ENCODE data around the gene DLGAP4. TPM values are rescaled to one million over a fixed set of nuclear protein-coding genes. Genes with fewer than 3 reads are reported as not detected.

Gene DLGAP4
- total RNA-seq, 2 donors from 2014 or later, result 45.8 to 64.3 TPM

- intact Hi-C loops (cut with DNase I), result no loop called here
- ATAC-seq (no peak), DNase-seq (no peak)
Observed at GRCh38 chr20:36303831-36304230, 2.3 kb upstream of the DLGAP4 start.

- intact Hi-C loops (cut with DNase I), result no loop called here
- ATAC-seq (no peak), DNase-seq (no peak)
Observed at GRCh38 chr20:36304786-36305495, 1.2 kb upstream of the DLGAP4 start.

- no peak for DNase-seq
- ATAC-seq, result peak in 1 of 2 donors; percentile 34
- intact Hi-C loops (cut with DNase I), result no loop called here
Observed at GRCh38 chr20:36306553-36307411, 643 bp downstream of the DLGAP4 start.

GRCh38 chr20:36307412-36308325 lies 1.5 kb downstream of the DLGAP4 start:
- no peak for DNase-seq
- intact Hi-C loops (cut with DNase I), result no loop called here

GRCh38 chr20:36308353-36308752 lies 2.2 kb downstream of the DLGAP4 start:
- no peak for DNase-seq
- no peak for ATAC-seq
- intact Hi-C loops (cut with DNase I), result no loop called here

More at GRCh38 chr20:36307412-36308325, 1.5 kb downstream of the DLGAP4 start:
- ATAC-seq, result no peak

GRCh38 chr20:36308986-36309385 lies 2.8 kb downstream of the DLGAP4 start:
- ATAC-seq (no peak), DNase-seq (no peak)
- intact Hi-C loops (cut with DNase I), result no loop called here

DNA sequence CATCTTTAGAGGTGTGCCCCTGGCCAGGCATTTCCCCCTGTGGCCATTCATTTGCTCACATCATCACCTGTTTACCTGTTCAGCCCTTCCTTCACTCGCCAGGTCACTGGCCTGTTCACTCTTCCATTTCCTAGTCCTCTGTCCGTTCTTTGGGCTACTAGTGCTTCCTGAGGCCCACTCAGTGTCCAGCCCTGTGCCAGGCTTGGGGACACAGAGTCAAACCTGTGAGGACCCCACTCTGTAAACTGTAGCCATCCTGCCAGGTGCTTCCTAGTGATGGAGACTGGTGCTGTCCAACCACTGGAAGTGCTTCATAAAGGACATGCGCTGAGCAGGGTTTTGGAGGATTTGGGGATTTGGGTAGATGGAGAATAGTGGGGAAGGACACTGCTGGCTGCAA lies 3.5 kb downstream of the DLGAP4 start:
- no peak for ATAC-seq
- intact Hi-C loops (cut with DNase I), result no loop called here
- DNase-seq, result no peak

GRCh38 chr20:36310215-36310981 lies 4.3 kb downstream of the DLGAP4 start:
- intact Hi-C loops (cut with DNase I), result no loop called here

GRCh38 chr20:36311141-36311853 lies 5.2 kb downstream of the DLGAP4 start:
- no peak for DNase-seq
- intact Hi-C loops (cut with DNase I), result no loop called here
- ATAC-seq, result no peak

More at GRCh38 chr20:36310215-36310981, 4.3 kb downstream of the DLGAP4 start:
- no peak for ATAC-seq
- DNase-seq, result no peak

GRCh38 chr20:36311854-36312723 lies 6.0 kb downstream of the DLGAP4 start:
- DNase-seq (no peak), ATAC-seq (no peak)
- intact Hi-C loops (cut with DNase I), result no loop called here

DNA sequence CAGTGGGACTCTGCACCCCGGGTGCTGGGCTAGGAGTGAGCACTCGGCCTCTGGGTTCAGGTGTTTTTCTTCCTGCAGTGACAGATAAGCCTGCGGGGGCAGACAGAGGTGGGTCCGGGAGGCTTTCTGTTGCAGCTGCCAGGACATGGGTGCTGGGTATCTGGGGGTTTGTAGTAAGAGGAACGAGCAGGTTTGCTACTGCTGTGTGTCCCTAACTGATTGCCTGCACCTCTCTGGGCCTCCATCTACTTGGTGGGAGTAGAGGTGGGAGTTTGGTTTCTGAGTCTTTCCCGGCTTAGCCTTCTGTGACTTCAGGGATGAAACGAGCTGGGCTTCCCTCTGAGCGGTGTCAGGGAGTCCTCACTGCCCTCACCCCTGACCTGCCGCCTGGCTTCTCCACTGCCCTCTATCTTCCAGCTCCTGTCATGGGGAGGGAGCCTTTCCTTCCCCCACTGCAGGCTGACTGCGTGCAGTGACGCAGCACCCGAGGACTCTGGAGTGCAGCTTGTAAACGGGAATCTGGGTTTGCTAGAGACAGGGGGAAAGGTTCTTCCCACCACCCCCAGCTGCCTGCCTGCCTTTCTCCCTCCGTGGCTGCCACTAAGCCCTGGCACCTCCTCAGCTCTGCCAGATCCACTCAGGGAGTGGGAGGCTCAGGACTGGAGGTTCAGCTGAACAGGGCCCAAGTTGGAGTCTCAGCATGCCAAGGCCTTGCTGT lies 6.7 kb downstream of the DLGAP4 start:
- ATAC-seq, result no peak
- intact Hi-C loops (cut with DNase I), result no loop called here
- DNase-seq, result no peak

DNA sequence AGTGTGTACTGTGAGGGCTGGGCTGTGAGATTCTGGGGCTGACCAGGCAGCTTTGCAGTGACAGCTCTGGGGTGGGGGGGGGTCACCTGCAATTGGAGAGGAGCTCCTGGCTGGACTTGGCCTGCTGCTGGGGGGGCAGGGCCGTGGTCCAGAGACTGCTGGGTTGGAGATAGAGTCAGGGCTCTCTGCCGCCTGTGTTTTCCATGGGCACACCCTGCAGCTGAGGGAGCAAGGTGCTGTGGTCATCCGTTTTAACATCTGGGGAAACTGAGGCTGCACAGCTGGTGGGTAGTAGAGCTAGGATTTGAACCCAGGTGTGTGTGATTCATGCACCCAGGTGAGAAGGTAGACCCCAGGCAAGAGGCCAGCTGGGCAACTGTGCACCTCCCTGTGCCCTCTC lies 7.3 kb downstream of the DLGAP4 start:
- DNase-seq, result no peak
- ATAC-seq, result no peak
- intact Hi-C loops (cut with DNase I), result no loop called here

DNA sequence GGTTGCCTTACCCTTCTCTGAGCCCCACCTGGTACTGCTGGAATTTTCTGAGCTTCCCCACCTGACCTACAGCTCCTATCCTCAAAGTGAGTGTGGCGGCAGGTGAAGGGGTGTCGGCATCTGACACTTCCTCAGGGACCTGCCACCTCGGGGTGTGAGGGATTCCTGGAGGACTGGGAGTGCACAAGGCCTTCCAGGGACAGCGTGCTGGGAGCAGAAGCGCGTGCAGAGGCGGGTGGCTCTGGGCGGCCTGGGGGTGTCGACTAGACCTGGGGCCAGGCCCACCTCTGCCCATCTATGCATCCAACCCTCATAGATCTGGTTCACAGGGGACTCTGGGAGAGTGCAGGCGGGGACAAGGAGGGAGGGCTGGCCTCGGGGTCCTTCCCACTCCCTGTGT lies 7.8 kb downstream of the DLGAP4 start:
- ATAC-seq, result no peak
- DNase-seq, result no peak
- intact Hi-C loops (cut with DNase I), result no loop called here

DNA sequence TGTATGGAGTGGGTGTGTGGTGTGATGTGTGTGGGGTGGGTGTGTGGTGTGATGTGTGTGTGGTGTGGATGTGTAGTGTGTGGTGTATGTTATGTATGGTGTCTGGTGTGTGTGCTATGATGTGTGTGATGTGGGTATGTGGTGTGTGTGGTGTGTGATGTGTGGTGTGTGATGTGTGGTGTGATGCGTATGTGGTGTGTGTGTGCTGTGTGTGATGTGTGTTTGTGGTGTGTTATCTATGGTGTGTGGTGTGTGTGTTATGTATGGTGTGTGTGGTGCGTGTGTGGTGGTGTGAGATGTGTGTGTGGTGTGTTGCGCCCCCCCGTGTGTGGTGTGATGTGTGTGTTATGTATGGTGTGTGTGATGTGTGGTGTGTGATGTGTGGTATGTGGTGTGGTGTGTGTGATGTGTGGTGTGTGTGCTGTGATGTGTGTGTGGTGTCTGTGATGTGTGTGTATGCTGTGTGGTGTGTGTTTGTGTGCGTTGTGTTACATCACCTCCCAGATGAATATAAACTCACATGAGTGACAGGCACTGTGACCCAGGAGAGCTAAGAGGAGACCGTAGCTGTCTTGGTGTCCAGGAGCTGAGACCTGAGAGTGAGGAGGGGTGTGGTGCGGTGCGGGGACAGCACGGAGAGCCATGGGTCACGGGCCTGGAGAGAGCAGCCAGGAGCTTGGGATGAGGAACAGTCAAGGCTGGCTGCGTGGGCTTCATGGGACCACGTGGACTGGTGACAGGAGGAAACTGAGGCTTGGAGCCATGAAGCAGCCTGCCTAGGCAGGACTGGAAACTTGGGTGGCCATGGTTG lies 8.8 kb downstream of the DLGAP4 start:
- DNase-seq (no peak), ATAC-seq (no peak)
- intact Hi-C loops (cut with DNase I), result no loop called here

DNA sequence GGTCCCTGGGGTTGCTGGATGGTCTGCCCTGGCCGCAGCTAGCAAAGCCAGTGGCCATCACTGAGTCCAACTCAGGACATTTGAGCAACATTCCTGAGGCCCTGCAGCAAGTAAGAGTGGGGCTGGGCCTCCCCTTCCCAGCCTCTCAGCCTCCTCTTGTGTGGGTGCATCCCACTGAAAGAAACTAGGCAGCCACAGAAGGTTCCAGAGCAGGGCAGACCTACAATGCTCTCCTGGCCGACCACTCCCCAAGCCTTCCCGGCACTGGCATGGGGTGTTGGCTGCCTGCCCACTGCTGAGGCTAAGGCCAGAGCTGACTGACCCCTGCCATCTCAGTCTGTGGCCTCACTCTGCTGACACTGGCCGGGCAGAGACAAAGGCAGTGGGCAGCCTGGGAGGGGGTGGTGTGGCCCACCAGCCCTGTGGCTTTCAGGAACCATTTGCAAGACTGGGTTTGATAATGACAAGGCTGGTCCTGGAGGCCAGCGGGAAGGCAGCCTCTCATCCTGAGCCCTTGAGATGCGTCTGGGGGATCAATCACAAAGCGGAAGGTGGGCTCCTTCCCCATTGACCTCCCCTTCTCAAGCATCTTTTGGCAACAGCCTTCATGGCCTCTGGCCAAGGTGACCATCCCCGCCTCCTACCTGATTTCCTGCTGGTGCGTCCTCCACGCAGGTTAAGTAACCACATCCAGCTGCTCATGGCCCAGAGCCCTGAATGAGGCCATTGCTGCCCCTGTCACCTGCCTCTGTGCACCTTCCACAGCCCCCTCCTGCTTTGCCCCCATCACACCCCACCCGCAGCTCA lies 9.6 kb downstream of the DLGAP4 start:
- intact Hi-C loops (cut with DNase I), result no loop called here
- ATAC-seq (no peak), DNase-seq (no peak)
